ENCODE data around the gene KCND1.
A peak's percentile ranks its signal among the peaks of the same experiment; 100 is the strongest.

The KCND1 gene

DNA sequence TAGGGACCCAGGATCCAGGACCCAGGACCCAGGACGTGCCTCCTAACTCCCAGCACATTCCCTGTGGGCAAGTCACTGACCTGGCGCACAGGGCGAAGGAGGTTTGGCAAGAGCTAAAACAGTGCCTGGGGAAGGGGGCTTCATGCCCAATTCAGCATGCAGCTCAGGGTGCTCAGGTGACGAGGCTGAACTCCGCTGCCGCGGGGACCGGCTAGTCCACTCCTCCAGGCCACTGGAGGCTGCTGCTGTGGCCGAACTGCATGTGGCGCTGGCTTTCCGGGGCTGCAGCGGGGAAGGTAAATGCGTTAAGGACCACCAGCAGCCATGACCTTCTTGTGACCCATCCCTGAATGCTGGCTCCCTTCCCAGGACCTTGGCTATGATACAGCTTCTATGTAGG, 47.9 kb downstream of the KCND1 start:
- H3K79me2 ChIP-seq (ENCODE audit: low read length) = peaks cover 82% of the 10 kb centered on the region
- TF ChIP-seq CTCF (IDR thresholded peaks at IDR 0.05; ENCODE audit: low read length) (no peak), EZH2 (optimal IDR thresholded peaks at IDR 0.05; ENCODE audit: low read depth, low read length) (no peak), EZH2phosphoT487 (IDR thresholded peaks at IDR 0.05; ENCODE audit: low read length) (no peak)
- no peaks in the 10 kb centered on the region for H4K20me1 ChIP-seq (ENCODE audit: insufficient read depth, low read length)
- no peak overlapping the region for H3K4me2 ChIP-seq (ENCODE audit: low read depth, low read length)
- peaks cover 24% of the 10 kb centered on the region for H3F3A ChIP-seq (ENCODE audit: insufficient read depth, low read length)
- DNase-seq = no peak
- no peaks in the 10 kb centered on the region for H3K27me3 ChIP-seq (replicated peaks; ENCODE audit: insufficient read depth, low read length)
- no peak overlapping the region for H2AFZ ChIP-seq (ENCODE audit: low read length)
- no peaks in the 10 kb centered on the region for H3K36me3 ChIP-seq (replicated peaks; ENCODE audit: insufficient read depth, low read length)
- no peak overlapping the region for H3K27ac ChIP-seq (ENCODE audit: low read length)
- H3K9me3 ChIP-seq (replicated peaks; ENCODE audit: insufficient read depth, low read length) = no peaks in the 10 kb centered on the region
- no peak overlapping the region for H3K4me3 ChIP-seq (ENCODE audit: low read length)
- no peak overlapping the region for H3K9ac ChIP-seq (ENCODE audit: low read length)
- H3K4me1 ChIP-seq (ENCODE audit: low read length) = peaks cover 25% of the 10 kb centered on the region
- H3K9me2 ChIP-seq (replicated peaks; ENCODE audit: insufficient read depth, low read length) = no peaks in the 10 kb centered on the region

- H3K4me1 ChIP-seq (ENCODE audit: low read length) = peaks cover 18% of the 10 kb centered on the region
- peak overlapping the region; percentile 95 for H3K9ac ChIP-seq (ENCODE audit: low read length)
- peaks cover 17% of the 10 kb centered on the region; the same call in 1 of the 2 replicates for H4K20me1 ChIP-seq (ENCODE audit: insufficient read depth, low read length)
- no peaks in the 10 kb centered on the region for H3K9me3 ChIP-seq (replicated peaks; ENCODE audit: insufficient read depth, low read length)
- H2AFZ ChIP-seq (ENCODE audit: low read length) = no peak overlapping the region
- TF ChIP-seq CTCF (IDR thresholded peaks at IDR 0.05; ENCODE audit: low read length) (no peak), EZH2phosphoT487 (IDR thresholded peaks at IDR 0.05; ENCODE audit: low read length) (no peak), EZH2 (optimal IDR thresholded peaks at IDR 0.05; ENCODE audit: low read depth, low read length) (no peak)
- no peak for DNase-seq
- H3K79me2 ChIP-seq (ENCODE audit: low read length) = peaks cover 86% of the 10 kb centered on the region
- peak overlapping the region; percentile 59 for H3K4me3 ChIP-seq (ENCODE audit: low read length)
- H3K27ac ChIP-seq (ENCODE audit: low read length) = peak overlapping the region; percentile 98
- H3K36me3 ChIP-seq (replicated peaks; ENCODE audit: insufficient read depth, low read length) = peaks cover 12% of the 10 kb centered on the region
- peak overlapping the region; percentile 85 for H3K4me2 ChIP-seq (ENCODE audit: low read depth, low read length)
- H3F3A ChIP-seq (ENCODE audit: insufficient read depth, low read length) = peaks cover 44% of the 10 kb centered on the region
- H3K9me2 ChIP-seq (replicated peaks; ENCODE audit: insufficient read depth, low read length) = no peaks in the 10 kb centered on the region
- H3K27me3 ChIP-seq (replicated peaks; ENCODE audit: insufficient read depth, low read length) = no peaks in the 10 kb centered on the region
These were observed 50.9 kb downstream of the KCND1 start for GRCh38 chrX:48920718-48921104.

DNA sequence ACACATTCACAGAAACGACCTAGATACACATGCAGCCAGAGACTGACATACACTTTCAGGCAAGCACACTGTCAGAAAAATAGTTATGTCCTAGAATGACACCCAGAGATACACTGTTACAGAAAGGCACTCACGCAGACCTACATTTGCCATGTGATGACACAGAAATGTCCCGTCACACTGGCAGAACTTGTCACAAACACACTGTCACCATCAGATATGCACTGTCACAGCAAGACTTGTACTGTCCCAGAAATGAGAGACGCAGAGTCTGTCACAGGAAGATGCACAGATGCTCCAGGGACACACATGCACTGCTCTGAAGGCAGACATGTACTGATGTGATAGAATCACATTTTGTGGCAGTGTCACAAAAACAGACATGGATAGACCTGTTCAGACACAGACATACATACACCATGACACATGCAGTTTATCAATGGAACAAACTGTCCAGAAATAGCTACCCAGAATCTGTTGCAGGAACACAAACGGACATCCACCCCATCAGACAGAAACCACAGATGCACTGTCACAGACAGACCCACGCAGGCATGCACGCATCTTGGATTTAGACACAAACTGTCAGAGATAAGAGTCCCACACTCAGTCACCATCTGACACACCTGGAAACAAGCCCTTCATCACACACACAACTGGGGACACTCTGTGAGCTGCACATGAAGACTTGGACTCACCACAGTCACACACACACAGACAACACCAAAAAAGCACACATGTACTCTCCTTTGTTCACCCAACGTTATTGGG, 51.5 kb downstream of the KCND1 start:
- Histone ChIP-seq H3K27me3 (replicated peaks; ENCODE audit: insufficient read depth, low read length) (no peaks in the 10 kb centered on the region), H2AFZ (ENCODE audit: low read length) (no peak overlapping the region), H3K27ac (ENCODE audit: low read length) (peak overlapping the region; percentile 98), H3K36me3 (replicated peaks; ENCODE audit: insufficient read depth, low read length) (peaks cover 14% of the 10 kb centered on the region), H3K9me2 (replicated peaks; ENCODE audit: insufficient read depth, low read length) (no peaks in the 10 kb centered on the region), H3K4me1 (ENCODE audit: low read length) (peaks cover 18% of the 10 kb centered on the region), H3K4me3 (ENCODE audit: low read length) (peak overlapping the region; percentile 59), H3F3A (ENCODE audit: insufficient read depth, low read length) (peaks cover 50% of the 10 kb centered on the region), H3K9ac (ENCODE audit: low read length) (peak overlapping the region; percentile 95), H4K20me1 (ENCODE audit: insufficient read depth, low read length) (peaks cover 22% of the 10 kb centered on the region; the same call in 1 of the 2 replicates), H3K79me2 (ENCODE audit: low read length) (peaks cover 86% of the 10 kb centered on the region), H3K9me3 (replicated peaks; ENCODE audit: insufficient read depth, low read length) (no peaks in the 10 kb centered on the region), H3K4me2 (ENCODE audit: low read depth, low read length) (peak overlapping the region; percentile 85)
- no peak for TF ChIP-seq CTCF (IDR thresholded peaks at IDR 0.05; ENCODE audit: low read length)
- no peak for TF ChIP-seq EZH2 (optimal IDR thresholded peaks at IDR 0.05; ENCODE audit: low read depth, low read length)
- DNase-seq = no peak

Measured in MM.1S (cell line).